ENCODE results near the gene NARF.

GRCh38 chr17:82528484-82529265, 70.1 kb downstream of the NARF start:
- TF ChIP-seq, protein P1, sequence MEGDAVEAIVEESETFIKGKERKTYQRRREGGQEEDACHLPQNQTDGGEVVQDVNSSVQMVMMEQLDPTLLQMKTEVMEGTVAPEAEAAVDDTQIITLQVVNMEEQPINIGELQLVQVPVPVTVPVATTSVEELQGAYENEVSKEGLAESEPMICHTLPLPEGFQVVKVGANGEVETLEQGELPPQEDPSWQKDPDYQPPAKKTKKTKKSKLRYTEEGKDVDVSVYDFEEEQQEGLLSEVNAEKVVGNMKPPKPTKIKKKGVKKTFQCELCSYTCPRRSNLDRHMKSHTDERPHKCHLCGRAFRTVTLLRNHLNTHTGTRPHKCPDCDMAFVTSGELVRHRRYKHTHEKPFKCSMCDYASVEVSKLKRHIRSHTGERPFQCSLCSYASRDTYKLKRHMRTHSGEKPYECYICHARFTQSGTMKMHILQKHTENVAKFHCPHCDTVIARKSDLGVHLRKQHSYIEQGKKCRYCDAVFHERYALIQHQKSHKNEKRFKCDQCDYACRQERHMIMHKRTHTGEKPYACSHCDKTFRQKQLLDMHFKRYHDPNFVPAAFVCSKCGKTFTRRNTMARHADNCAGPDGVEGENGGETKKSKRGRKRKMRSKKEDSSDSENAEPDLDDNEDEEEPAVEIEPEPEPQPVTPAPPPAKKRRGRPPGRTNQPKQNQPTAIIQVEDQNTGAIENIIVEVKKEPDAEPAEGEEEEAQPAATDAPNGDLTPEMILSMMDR (IDR thresholded peaks at IDR 0.05; ENCODE audit: control extremely low read depth in 1 of 3, insufficient read depth in 1 of 3, low read depth in 1 of 3, low read length in 3 of 3), result peak; percentile 27 to 37 (median 34); a peak in 3 of 4 replicates
- no peak for TF ChIP-seq POLR2AphosphoS5 (IDR thresholded peaks at IDR 0.05; ENCODE audit: low read depth, low read length)
- no peak for TF ChIP-seq TCF12 (IDR thresholded peaks at IDR 0.05; ENCODE audit: low read depth, low read length)
- no peak for TF ChIP-seq NRF1 (IDR thresholded peaks at IDR 0.05; ENCODE audit: low read depth, low read length)
- no peak for TF ChIP-seq HDAC2 (IDR thresholded peaks at IDR 0.05; ENCODE audit: borderline replicate concordance in 1 of 2, low read depth in 2 of 2, low read length in 2 of 2)
- no peak for TF ChIP-seq POLR2A (IDR thresholded peaks at IDR 0.05; ENCODE audit: control extremely low read depth in 1 of 2, low read depth in 2 of 2, low read length in 2 of 2)
- no peak for TF ChIP-seq CEBPB (IDR thresholded peaks at IDR 0.05; ENCODE audit: low read depth, low read length)
- no peak for TF ChIP-seq GABPA (IDR thresholded peaks at IDR 0.05; ENCODE audit: borderline replicate concordance, insufficient read depth, low read length)
- no peak for TF ChIP-seq MAX (IDR thresholded peaks at IDR 0.05)
- TF ChIP-seq EZH2 (IDR thresholded peaks at IDR 0.05; ENCODE audit: low read depth, low read length, severe bottlenecking), result no peak
- no peak for TF ChIP-seq EP300 (IDR thresholded peaks at IDR 0.05; ENCODE audit: borderline replicate concordance in 1 of 2, low read depth in 2 of 2, low read length in 2 of 2)
